ENCODE data around the gene GON7.

The GON7 gene

DNA sequence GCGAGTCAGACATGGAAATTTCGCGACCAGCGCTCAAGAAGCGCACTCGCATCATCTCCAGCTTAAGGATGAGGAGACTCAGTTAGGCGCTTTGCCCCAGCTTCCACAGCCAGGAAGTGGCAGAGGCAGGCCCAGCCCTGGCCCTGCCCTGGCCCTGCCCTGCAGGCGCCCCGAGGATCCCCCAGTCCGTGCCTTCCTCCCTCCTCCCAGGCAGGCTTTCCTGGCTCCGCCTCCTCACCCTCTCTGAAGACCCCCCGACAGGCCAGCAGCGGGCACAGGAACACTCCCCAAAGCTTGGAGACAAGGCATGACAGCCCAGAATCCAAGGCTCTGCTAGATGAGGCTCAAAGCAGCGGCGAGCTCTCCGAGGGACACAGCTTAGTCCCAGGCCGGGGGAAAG is 25.3 kb upstream of the GON7 start:
- TF ChIP-seq, protein P1, sequence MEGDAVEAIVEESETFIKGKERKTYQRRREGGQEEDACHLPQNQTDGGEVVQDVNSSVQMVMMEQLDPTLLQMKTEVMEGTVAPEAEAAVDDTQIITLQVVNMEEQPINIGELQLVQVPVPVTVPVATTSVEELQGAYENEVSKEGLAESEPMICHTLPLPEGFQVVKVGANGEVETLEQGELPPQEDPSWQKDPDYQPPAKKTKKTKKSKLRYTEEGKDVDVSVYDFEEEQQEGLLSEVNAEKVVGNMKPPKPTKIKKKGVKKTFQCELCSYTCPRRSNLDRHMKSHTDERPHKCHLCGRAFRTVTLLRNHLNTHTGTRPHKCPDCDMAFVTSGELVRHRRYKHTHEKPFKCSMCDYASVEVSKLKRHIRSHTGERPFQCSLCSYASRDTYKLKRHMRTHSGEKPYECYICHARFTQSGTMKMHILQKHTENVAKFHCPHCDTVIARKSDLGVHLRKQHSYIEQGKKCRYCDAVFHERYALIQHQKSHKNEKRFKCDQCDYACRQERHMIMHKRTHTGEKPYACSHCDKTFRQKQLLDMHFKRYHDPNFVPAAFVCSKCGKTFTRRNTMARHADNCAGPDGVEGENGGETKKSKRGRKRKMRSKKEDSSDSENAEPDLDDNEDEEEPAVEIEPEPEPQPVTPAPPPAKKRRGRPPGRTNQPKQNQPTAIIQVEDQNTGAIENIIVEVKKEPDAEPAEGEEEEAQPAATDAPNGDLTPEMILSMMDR (IDR thresholded peaks at IDR 0.05; ENCODE audit: insufficient read depth, low read length, poor library complexity, severe bottlenecking), result no peak
- TF ChIP-seq EZH2phosphoT487 (conservative IDR thresholded peaks at IDR 0.05; ENCODE audit: low read length), result no peak
- Histone ChIP-seq H2AFZ (ENCODE audit: low read depth, low read length, severe bottlenecking) (no peak overlapping the region), H3K4me2 (ENCODE audit: low read depth, low read length, poor library complexity, severe bottlenecking) (no peak overlapping the region), H3K9ac (ENCODE audit: low read length) (no peak overlapping the region), H3K36me3 (ENCODE audit: low read length) (peaks cover 13% of the 10 kb centered on the region; the same call in 1 of the 2 replicates), H3F3A (ENCODE audit: insufficient read depth) (0 out of 2 replicates have a peak, but pooled peaks cover 3% of the 10 kb centered on the region), H3K9me2 (replicated peaks; ENCODE audit: insufficient read depth, low read length) (no peaks in the 10 kb centered on the region), H3K27me3 (ENCODE audit: low read length) (no peaks in the 10 kb centered on the region), H3K27ac (ENCODE audit: low read depth, low read length) (no peak overlapping the region), H3K9me3 (ENCODE audit: insufficient read depth, low read length) (no peaks in the 10 kb centered on the region), H3K4me3 (ENCODE audit: insufficient read depth, low read length, poor library complexity, severe bottlenecking) (no peak overlapping the region), H4K20me1 (ENCODE audit: low read depth, low read length) (no peaks in the 10 kb centered on the region; the same call in 1 of the 2 replicates), H3K79me2 (ENCODE audit: insufficient read depth, low read length) (no peaks in the 10 kb centered on the region)

DNA sequence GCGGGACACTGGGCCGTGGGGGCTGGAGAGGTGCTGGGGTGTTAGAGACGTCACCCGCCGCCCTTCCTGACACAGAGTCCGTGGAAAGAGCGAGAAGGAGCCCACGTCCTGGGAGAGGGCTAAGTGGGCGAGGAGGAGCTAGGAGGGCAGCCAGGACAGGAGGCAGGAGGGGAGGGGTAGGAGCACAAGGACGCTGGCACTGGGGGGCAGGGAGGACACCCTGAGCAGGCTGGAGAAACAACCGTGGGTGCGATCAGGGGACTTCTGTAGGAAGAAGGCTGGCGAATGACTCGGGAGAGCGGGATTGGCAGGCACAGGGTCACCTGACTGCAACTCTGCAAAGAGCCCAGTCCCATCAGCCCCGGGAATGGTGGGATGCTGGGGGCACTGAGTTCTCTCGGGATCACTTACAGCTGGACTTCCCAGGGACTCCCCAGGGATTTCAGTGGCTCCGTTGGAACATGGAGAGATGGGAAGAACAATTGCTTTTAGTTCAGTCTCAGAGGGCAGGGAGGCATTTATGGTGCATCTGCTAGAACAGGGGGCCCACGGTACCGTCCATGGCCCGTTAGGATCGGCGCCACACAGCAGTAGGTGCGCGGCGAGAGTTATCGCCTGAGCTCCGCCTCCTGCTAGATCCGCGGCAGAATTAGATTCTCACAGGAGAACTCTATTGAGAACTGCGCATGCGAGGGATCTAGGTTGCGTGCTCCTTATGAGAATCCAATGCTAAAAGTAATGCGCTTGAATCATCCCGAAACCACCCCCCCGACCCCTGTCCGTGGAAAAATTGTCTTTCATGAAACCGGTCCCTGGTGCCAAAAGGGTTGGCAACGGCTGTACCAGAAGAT is 24.5 kb upstream of the GON7 start:
- peaks cover 13% of the 10 kb centered on the region; the same call in 1 of the 2 replicates for H3K36me3 ChIP-seq (ENCODE audit: low read length)
- H3K27ac ChIP-seq (ENCODE audit: low read depth, low read length), result no peak overlapping the region
- TF ChIP-seq EZH2phosphoT487 (conservative IDR thresholded peaks at IDR 0.05; ENCODE audit: low read length), result no peak
- TF ChIP-seq, protein P1 (IDR thresholded peaks at IDR 0.05; ENCODE audit: insufficient read depth, low read length, poor library complexity, severe bottlenecking), result no peak
- H2AFZ ChIP-seq (ENCODE audit: low read depth, low read length, severe bottlenecking), result no peak overlapping the region
- H3K9me3 ChIP-seq (ENCODE audit: insufficient read depth, low read length), result no peaks in the 10 kb centered on the region
- no peak overlapping the region for H3K4me2 ChIP-seq (ENCODE audit: low read depth, low read length, poor library complexity, severe bottlenecking)
- no peak overlapping the region for H3K4me3 ChIP-seq (ENCODE audit: insufficient read depth, low read length, poor library complexity, severe bottlenecking)
- no peaks in the 10 kb centered on the region; the same call in 1 of the 2 replicates for H4K20me1 ChIP-seq (ENCODE audit: low read depth, low read length)
- H3K9me2 ChIP-seq (replicated peaks; ENCODE audit: insufficient read depth, low read length), result no peaks in the 10 kb centered on the region
- no peaks in the 10 kb centered on the region for H3K79me2 ChIP-seq (ENCODE audit: insufficient read depth, low read length)
- H3K9ac ChIP-seq (ENCODE audit: low read length), result no peak overlapping the region
- 0 out of 2 replicates have a peak, but pooled peaks cover 3% of the 10 kb centered on the region for H3F3A ChIP-seq (ENCODE audit: insufficient read depth)
- H3K27me3 ChIP-seq (ENCODE audit: low read length), result no peaks in the 10 kb centered on the region

DNA sequence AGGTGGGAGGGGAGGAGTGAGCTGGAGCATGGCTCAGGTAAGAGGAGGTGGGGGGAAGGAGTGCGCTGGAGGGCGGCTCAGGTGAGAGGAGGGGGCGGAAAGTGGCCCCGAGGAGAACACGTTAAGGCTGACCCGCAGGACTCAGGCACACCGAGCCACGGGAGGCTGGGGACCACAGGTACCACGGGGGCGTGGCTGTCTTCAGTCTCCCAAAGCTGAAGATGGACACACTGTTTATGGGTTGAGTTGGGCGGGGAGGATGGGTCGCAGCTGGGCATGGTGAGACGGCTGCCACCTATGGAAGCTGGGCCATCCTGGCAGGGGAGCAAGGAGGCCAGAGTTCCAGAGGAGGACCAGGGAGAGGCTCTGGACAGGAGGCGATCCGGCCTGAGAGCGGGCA is 23.7 kb upstream of the GON7 start:
- H3K4me3 ChIP-seq (ENCODE audit: insufficient read depth, low read length, poor library complexity, severe bottlenecking), result no peak overlapping the region
- no peaks in the 10 kb centered on the region for H3K9me2 ChIP-seq (replicated peaks; ENCODE audit: insufficient read depth, low read length)
- H3K4me2 ChIP-seq (ENCODE audit: low read depth, low read length, poor library complexity, severe bottlenecking), result no peak overlapping the region
- H3K27me3 ChIP-seq (ENCODE audit: low read length), result no peaks in the 10 kb centered on the region
- 0 out of 2 replicates have a peak, but pooled peaks cover 3% of the 10 kb centered on the region for H3F3A ChIP-seq (ENCODE audit: insufficient read depth)
- peaks cover 15% of the 10 kb centered on the region; the same call in 1 of the 2 replicates for H3K36me3 ChIP-seq (ENCODE audit: low read length)
- H2AFZ ChIP-seq (ENCODE audit: low read depth, low read length, severe bottlenecking), result no peak overlapping the region
- H3K9me3 ChIP-seq (ENCODE audit: insufficient read depth, low read length), result no peaks in the 10 kb centered on the region
- H3K27ac ChIP-seq (ENCODE audit: low read depth, low read length), result no peak overlapping the region
- TF ChIP-seq EZH2phosphoT487 (conservative IDR thresholded peaks at IDR 0.05; ENCODE audit: low read length), result no peak
- TF ChIP-seq, protein P1 (IDR thresholded peaks at IDR 0.05; ENCODE audit: insufficient read depth, low read length, poor library complexity, severe bottlenecking), result no peak
- no peaks in the 10 kb centered on the region; the same call in 1 of the 2 replicates for H4K20me1 ChIP-seq (ENCODE audit: low read depth, low read length)
- H3K79me2 ChIP-seq (ENCODE audit: insufficient read depth, low read length), result no peaks in the 10 kb centered on the region
- no peak overlapping the region for H3K9ac ChIP-seq (ENCODE audit: low read length)

All from SU-DHL-6 (cell line).